Esophagus muscularis mucosa (tissue), 4 donors: Measurements from ENCODE around the gene COG4. TPM values are rescaled to one million over a fixed set of nuclear protein-coding genes. Genes with fewer than 3 reads are reported as not detected.

Experiments used
- DNase-seq: peaks from one replicate; pipeline ENCODE4 v3.0.0-alpha.2; 2017; ENCODE audit errors: extremely low spot score
- H3K27ac ChIP-seq, 4 donors: fragments of 200-600 bp; sonication (generic); replicated peaks in 1 of 4; 1 replicate in 3 of 4; 2 replicates in 1 of 4; pipeline ENCODE4 v1.5.1; 2016 to 2019; ENCODE audit warnings: mild to moderate bottlenecking in 1 of 4
- H3K27me3 ChIP-seq, 4 donors: fragments of 200-600 bp; sonication (generic); one replicate each; pipeline versions ENCODE4 v1.5.1 to v1.6.0; 2016 to 2019
- H3K36me3 ChIP-seq, 4 donors: fragments of 200-600 bp; sonication (generic); one replicate each; pipeline ENCODE4 v1.5.1; 2016 to 2019
- H3K4me1 ChIP-seq, 4 donors: fragments of 200-600 bp; sonication (generic); one replicate each; pipeline ENCODE4 v1.5.1; 2016 to 2019
- H3K4me3 ChIP-seq, 4 donors: fragments of 200-600 bp; sonication (generic); 1 replicate in 2 of 4; 2 replicates in 2 of 4; pipeline ENCODE4 v1.5.1; 2016 to 2019; ENCODE audit warnings: mild to moderate bottlenecking in 4 of 4, moderate library complexity in 1 of 4
- H3K9me3 ChIP-seq, 4 donors: fragments of 200-600 bp; sonication (generic); 1 replicate in 3 of 4; 2 replicates in 1 of 4; pipeline ENCODE4 v1.5.1; 2016 to 2019
- CTCF ChIP-seq, 3 experiments: fragments of 200-600 bp in 2 of 3; fragments of 450-650 bp in 1 of 3; sonication (generic) in 2 of 3; IDR thresholded peaks; one replicate each; pipeline ENCODE4 v1.5.1; 2017 to 2019; ENCODE audit warnings: antibody characterized with exemption in 3 of 3, mild to moderate bottlenecking in 2 of 3, moderate library complexity in 1 of 3
- EP300 ChIP-seq: sonication (generic); formaldehyde crosslinking; IDR thresholded peaks from one replicate; pipeline ENCODE4 v1.6.1; 2017; ENCODE audit warnings: antibody characterized with exemption
- POLR2A ChIP-seq: fragments of 450-650 bp; IDR thresholded peaks from one replicate; pipeline ENCODE4 v1.6.1; 2017; ENCODE audit warnings: antibody characterized with exemption, moderate library complexity, mild to moderate bottlenecking, low read depth
- POLR2AphosphoS5 ChIP-seq, 2 donors: sonication (generic); formaldehyde crosslinking; IDR thresholded peaks; one replicate each; pipeline ENCODE4 v1.6.1; 2017; ENCODE audit warnings: antibody characterized with exemption in 2 of 2
- WGBS: methylation state at CpG from one replicate; pipeline ENCODE4 v1.1.5; 2018; 5-methylcytosine and 5-hydroxymethylcytosine counted together
- intact Hi-C: fragments of 100-400 bp; cut with DNase I; formaldehyde crosslinking; loops from one replicate; pipeline ENCODE4 v1.15.1; 2023
- total RNA-seq, 4 donors: library from RNA; depleted of rRNA; stranded (reverse); fragments of >200 nt; gene quantifications; one replicate each; pipeline versions ENCODE4 v1.1.0 to v1.2.1, GENCODE V29; 2016

COG4 gene
- total RNA-seq, 4 donors from 2014 or later, result 30.6 to 40.0 (median 35.8) TPM

GRCh38 chr16:70569752-70570151 lies 46.4 kb upstream of the COG4 start:
- intact Hi-C loops, result no loop called here
- TF ChIP-seq POLR2AphosphoS5 (IDR thresholded peaks at IDR 0.05), result no peak
- TF ChIP-seq POLR2A, result no peak
- TF ChIP-seq EP300, result no peak
- no peak for TF ChIP-seq CTCF (IDR thresholded peaks at IDR 0.05)
- DNase-seq, result no peak
- Histone ChIP-seq H3K36me3 (peaks cover 81 to 85% (median 82%) of the 10 kb centered on the region in 4 donors), H3K27me3 (no peaks in the 10 kb centered on the region), H3K9me3 (no peaks in the 10 kb centered on the region), H3K4me3 (no peak overlapping the region), H3K27ac (no peak overlapping the region), H3K4me1 (peaks cover 29 to 43% (median 42%) of the 10 kb centered on the region in 4 donors)
- 81% methylated on average over 4 of the region's 6 CpGs for WGBS

- Histone ChIP-seq H3K36me3 (peaks cover 91 to 95% (median 93%) of the 10 kb centered on the region in 4 donors), H3K4me1 (peaks cover 20 to 40% (median 35%) of the 10 kb centered on the region in 4 donors), H3K27me3 (no peaks in the 10 kb centered on the region), H3K27ac (no peak overlapping the region), H3K9me3 (no peaks in the 10 kb centered on the region), H3K4me3 (no peak overlapping the region)
- intact Hi-C loops, result no loop called here
- 86% methylated on average over 5 of the region's 5 CpGs for WGBS
- no peak for DNase-seq
- no peak for TF ChIP-seq POLR2A
Observed at GRCh38 chr16:70568601-70569237, 45.4 kb upstream of the COG4 start.

GRCh38 chr16:70565053-70565452 lies 41.7 kb upstream of the COG4 start:
- H3K36me3 ChIP-seq, result peaks cover 98 to 100% (median 100%) of the 10 kb centered on the region in 4 donors

GRCh38 chr16:70563636-70564035 lies 40.3 kb upstream of the COG4 start:
- H3K36me3 ChIP-seq, result peaks cover 94 to 100% (median 100%) of the 10 kb centered on the region in 4 donors
- H3K4me1 ChIP-seq, result peaks cover 0 to 19% (median 15%) of the 10 kb centered on the region in 4 donors
- TF ChIP-seq EP300 (no peak), CTCF (IDR thresholded peaks at IDR 0.05) (no peak), POLR2AphosphoS5 (IDR thresholded peaks at IDR 0.05) (no peak), POLR2A (no peak)
- WGBS, result 79% methylated on average over 7 of the region's 7 CpGs
- intact Hi-C loops, result no loop called here
- no peaks in the 10 kb centered on the region for H3K9me3 ChIP-seq
- H3K27me3 ChIP-seq, result no peaks in the 10 kb centered on the region
- H3K4me3 ChIP-seq, result no peak overlapping the region
- peak overlapping the region in 1 of 4 donors; percentile 58 for H3K27ac ChIP-seq
- DNase-seq, result no peak

More at GRCh38 chr16:70565053-70565452, 41.7 kb upstream of the COG4 start:
- peaks cover 0 to 19% (median 15%) of the 10 kb centered on the region in 4 donors for H3K4me1 ChIP-seq
- intact Hi-C loops, result no loop called here
- no peak overlapping the region for H3K4me3 ChIP-seq
- TF ChIP-seq CTCF (IDR thresholded peaks at IDR 0.05) (no peak), POLR2AphosphoS5 (IDR thresholded peaks at IDR 0.05) (peak; percentile 20 to 41)
- no peaks in the 10 kb centered on the region for H3K9me3 ChIP-seq
- 47% methylated on average over 3 of the region's 4 CpGs for WGBS
- peak overlapping the region in 3 of 4 donors; percentile 24 to 58 (median 55) for H3K27ac ChIP-seq
- no peak for DNase-seq
- no peaks in the 10 kb centered on the region for H3K27me3 ChIP-seq

- no peak overlapping the region for H3K4me3 ChIP-seq
- intact Hi-C loops, result no loop called here
- H3K27me3 ChIP-seq, result no peaks in the 10 kb centered on the region
- H3K36me3 ChIP-seq, result peaks cover 93 to 100% (median 100%) of the 10 kb centered on the region in 4 donors
- H3K27ac ChIP-seq, result no peak overlapping the region
- 92% methylated on average over 9 of the region's 9 CpGs for WGBS
- no peak for DNase-seq
- TF ChIP-seq EP300 (no peak), CTCF (IDR thresholded peaks at IDR 0.05) (no peak), POLR2A (no peak), POLR2AphosphoS5 (IDR thresholded peaks at IDR 0.05) (no peak)
- H3K4me1 ChIP-seq, result peaks cover 0 to 19% (median 15%) of the 10 kb centered on the region in 4 donors
- no peaks in the 10 kb centered on the region for H3K9me3 ChIP-seq
Observed at GRCh38 chr16:70561623-70562022, 38.3 kb upstream of the COG4 start.
